GM12801 (cell line): ENCODE measurements around the gene SPRN.

ENCODE experiments used
- CTCF ChIP-seq: IDR thresholded peaks from one replicate; pipeline ENCODE4 v1.5.1; 2011; ENCODE audit warnings: control low read depth; ENCODE audit not compliant: insufficient read length; ENCODE audit errors: extremely low read depth

The SPRN gene

GRCh38 chr10:133458710-133459453 lies 34.5 kb upstream of the SPRN start:
- TF ChIP-seq CTCF, result no peak

- no peak for TF ChIP-seq CTCF
Observed at GRCh38 chr10:133458021-133458709, 33.7 kb upstream of the SPRN start.

GRCh38 chr10:133457100-133457841 lies 32.8 kb upstream of the SPRN start:
- no peak for TF ChIP-seq CTCF

- TF ChIP-seq CTCF, result no peak
Observed at GRCh38 chr10:133456041-133456951, 31.9 kb upstream of the SPRN start.

GRCh38 chr10:133455611-133456031 lies 31.2 kb upstream of the SPRN start:
- TF ChIP-seq CTCF, result no peak

- no peak for TF ChIP-seq CTCF
Observed at GRCh38 chr10:133455196-133455595, 30.8 kb upstream of the SPRN start.
